Upper lobe of left lung (tissue), 6 donors: ENCODE measurements around the gene IL4R. TPM values are rescaled to one million over a fixed set of nuclear protein-coding genes. Genes with fewer than 3 reads are reported as not detected.
A peak's percentile ranks its signal among the peaks of the same experiment; 100 is the strongest.

Experiments
- ATAC-seq, 2 donors: fragments of 200-7000 bp; cut with Tn5 transposase; one replicate each; pipeline ENCODE4 v1.9.1; 2022; ENCODE audit warnings: mild to moderate bottlenecking in 2 of 2, moderate library complexity in 2 of 2; ENCODE audit not compliant: low FRiP score in 2 of 2
- DNase-seq, 2 donors: peaks; one replicate each; pipeline ENCODE4 v3.0.0-alpha.2; 2019 to 2020
- H3K27ac ChIP-seq, 4 donors: fragments of 200-600 bp; sonication (generic); one replicate each; pipeline ENCODE4 v1.5.1; 2016 to 2019
- H3K27me3 ChIP-seq, 4 donors: fragments of 200-600 bp; sonication (generic); one replicate each; pipeline ENCODE4 v1.5.1; 2017 to 2019
- H3K36me3 ChIP-seq, 4 donors: fragments of 200-600 bp; sonication (generic); one replicate each; pipeline ENCODE4 v1.5.1; 2016 to 2019
- H3K4me1 ChIP-seq, 4 donors: fragments of 200-600 bp; sonication (generic); one replicate each; pipeline ENCODE4 v1.5.1; 2018 to 2019
- H3K4me3 ChIP-seq, 4 donors: fragments of 200-600 bp; sonication (generic); one replicate each; pipeline ENCODE4 v1.5.1; 2017 to 2019; ENCODE audit warnings: mild to moderate bottlenecking in 2 of 4, moderate library complexity in 1 of 4
- H3K9me3 ChIP-seq, 4 donors: fragments of 200-600 bp; sonication (generic); one replicate each; pipeline ENCODE4 v1.5.1; 2018 to 2019
- CTCF ChIP-seq, 6 experiments: fragments of 450-650 bp in 4 of 6; fragments of 200-600 bp in 2 of 6; sonication (generic) in 2 of 6; IDR thresholded peaks; one replicate each; pipeline ENCODE4 v1.5.1; 2016 to 2019; ENCODE audit warnings: antibody characterized with exemption in 6 of 6
- EP300 ChIP-seq, 4 donors: sonication (generic); formaldehyde crosslinking; IDR thresholded peaks; one replicate each; pipeline ENCODE4 v1.5.1; 2017; ENCODE audit warnings: antibody characterized with exemption in 4 of 4, control low read depth in 2 of 4
- POLR2A ChIP-seq, 4 donors: fragments of 450-650 bp; IDR thresholded peaks; one replicate each; pipeline ENCODE4 v1.5.1; 2016 to 2017; ENCODE audit warnings: antibody characterized with exemption in 4 of 4, mild to moderate bottlenecking in 2 of 4
- POLR2AphosphoS5 ChIP-seq, 2 donors: sonication (generic); formaldehyde crosslinking; IDR thresholded peaks; one replicate each; pipeline ENCODE4 v1.5.1; 2017; ENCODE audit warnings: antibody characterized with exemption in 2 of 2
- WGBS, 2 donors: methylation state at CpG; one replicate each; pipeline ENCODE4 v1.1.5; 2017 to 2018; 5-methylcytosine and 5-hydroxymethylcytosine counted together
- total RNA-seq, 6 donors: library from RNA; depleted of rRNA in 4 of 6; stranded (reverse); fragments of >200 nt in 4 of 6; gene quantifications; one replicate each; pipeline versions ENCODE4 v1.1.0 to v1.2.1, GENCODE V29; 2016 to 2021
- donor health status: DM: no; HTN: no; CAD: no; lungs with moderate emphysema.
- donor health status: DM: no; HTN: yes; CAD: no; lungs with severe emphysema.

The IL4R gene
- total RNA-seq, 6 donors from 2014 or later = 87.0 to 202 (median 153) TPM

- H3K27ac ChIP-seq = no peak overlapping the region
- H3K27me3 ChIP-seq = no peaks in the 10 kb centered on the region
- no peak overlapping the region for H3K4me3 ChIP-seq
- 95% methylated on average over 12 of the region's 15 CpGs; no CpG with 5 or more reads in 1 of the 2 donors for WGBS, 2 donors
- DNase-seq = peak in 1 of 2 donors; percentile 67
- no peaks in the 10 kb centered on the region for H3K9me3 ChIP-seq
- TF ChIP-seq POLR2A (IDR thresholded peaks at IDR 0.05) (no peak), CTCF (IDR thresholded peaks at IDR 0.05) (no peak), EP300 (IDR thresholded peaks at IDR 0.05) (no peak), POLR2AphosphoS5 (IDR thresholded peaks at IDR 0.05) (no peak)
- no peak for ATAC-seq
- peaks cover 25 to 100% (median 100%) of the 10 kb centered on the region in 4 donors for H3K36me3 ChIP-seq
- H3K4me1 ChIP-seq = peaks cover 12 to 39% (median 23%) of the 10 kb centered on the region in 4 donors
Observed at GRCh38 chr16:27344721-27345120, 30.9 kb downstream of the IL4R start.

- no peaks in the 10 kb centered on the region for H3K27me3 ChIP-seq
- H3K36me3 ChIP-seq = peaks cover 25 to 100% (median 100%) of the 10 kb centered on the region in 4 donors
- DNase-seq = no peak
- no peaks in the 10 kb centered on the region for H3K9me3 ChIP-seq
- 94 to 98% methylated on average over 8 of the region's 8 CpGs for WGBS, 2 donors
- H3K4me1 ChIP-seq = peaks cover 12 to 37% (median 22%) of the 10 kb centered on the region in 4 donors
- ATAC-seq = no peak
- TF ChIP-seq CTCF (IDR thresholded peaks at IDR 0.05) (no peak), EP300 (IDR thresholded peaks at IDR 0.05) (no peak), POLR2AphosphoS5 (IDR thresholded peaks at IDR 0.05) (no peak), POLR2A (IDR thresholded peaks at IDR 0.05) (no peak)
- no peak overlapping the region for H3K4me3 ChIP-seq
- no peak overlapping the region for H3K27ac ChIP-seq
Observed at GRCh38 chr16:27345201-27345600, 31.4 kb downstream of the IL4R start.

- Histone ChIP-seq H3K27ac (peak overlapping the region; percentile 14 to 70 (median 52)), H3K4me3 (no peak overlapping the region), H3K27me3 (no peaks in the 10 kb centered on the region), H3K9me3 (no peaks in the 10 kb centered on the region), H3K4me1 (peaks cover 6 to 31% (median 17%) of the 10 kb centered on the region in 4 donors), H3K36me3 (peaks cover 25 to 100% (median 100%) of the 10 kb centered on the region in 4 donors)
- DNase-seq = no peak
- TF ChIP-seq CTCF (IDR thresholded peaks at IDR 0.05) (no peak), POLR2AphosphoS5 (IDR thresholded peaks at IDR 0.05) (peak in 1 of 2 donors; percentile 9), POLR2A (IDR thresholded peaks at IDR 0.05) (no peak), EP300 (IDR thresholded peaks at IDR 0.05) (no peak)
- peak in 1 of 2 donors; percentile 73 for ATAC-seq
- WGBS, 2 donors = 50 to 60% methylated on average over 4 to 5 of the region's 5 CpGs
Observed at GRCh38 chr16:27346819-27347218, 33.0 kb downstream of the IL4R start.

- WGBS, 2 donors = 73 to 79% methylated on average over 9 of the region's 9 CpGs
Observed at GRCh38 chr16:27347930-27348685, 34.3 kb downstream of the IL4R start.

More at GRCh38 chr16:27347930-27348685, 34.3 kb downstream of the IL4R start:
- peak overlapping the region in 3 of 4 donors; percentile 34 to 70 (median 70) for H3K27ac ChIP-seq
- H3K36me3 ChIP-seq = peaks cover 23 to 100% (median 100%) of the 10 kb centered on the region in 4 donors
- peak in 1 of 2 donors; percentile 16 for ATAC-seq
- no peaks in the 10 kb centered on the region for H3K27me3 ChIP-seq
- DNase-seq = no peak
- H3K4me1 ChIP-seq = peaks cover 6 to 31% (median 17%) of the 10 kb centered on the region in 4 donors
- no peak for TF ChIP-seq POLR2A (IDR thresholded peaks at IDR 0.05)
- TF ChIP-seq POLR2AphosphoS5 (IDR thresholded peaks at IDR 0.05) = no peak
- TF ChIP-seq CTCF (IDR thresholded peaks at IDR 0.05) = no peak
- no peak for TF ChIP-seq EP300 (IDR thresholded peaks at IDR 0.05)
- H3K9me3 ChIP-seq = no peaks in the 10 kb centered on the region
- H3K4me3 ChIP-seq = no peak overlapping the region
